Skeletal muscle satellite cell (primary cell): ENCODE measurements around the gene OR1F1.

Experiments used
- H3K27me3 ChIP-seq: 2 replicates; pipeline ENCODE4 v1.7.0; 2013; ENCODE audit warnings: low read length; ENCODE audit not compliant: control insufficient read depth, insufficient read depth
- H3K36me3 ChIP-seq: 2 replicates; pipeline ENCODE4 v1.7.0; 2013; ENCODE audit warnings: mild to moderate bottlenecking, control low read depth, low read length; ENCODE audit not compliant: insufficient read depth
- H3K4me1 ChIP-seq: 2 replicates; pipeline ENCODE4 v1.7.0; 2013; ENCODE audit warnings: low read length; ENCODE audit not compliant: control insufficient read depth, insufficient read depth
- H3K4me2 ChIP-seq: 2 replicates; pipeline ENCODE4 v1.7.0; 2013; ENCODE audit warnings: mild to moderate bottlenecking, low read length
- H3K4me3 ChIP-seq: 2 replicates; pipeline ENCODE4 v1.7.0; 2013; ENCODE audit warnings: low read length
- H3K9ac ChIP-seq: 2 replicates; pipeline ENCODE4 v1.7.0; 2013; ENCODE audit warnings: mild to moderate bottlenecking, low read depth, low read length, moderate library complexity
- H3K9me3 ChIP-seq: replicated peaks from 2 replicates; pipeline ENCODE4 v1.7.0; 2013; ENCODE audit warnings: mild to moderate bottlenecking, control low read depth, low read length

Gene OR1F1

GRCh38 chr16:3152277-3152990 lies 35.6 kb upstream of the OR1F1 start:
- Histone ChIP-seq H3K4me2 (peak overlapping the region; percentile 84), H3K9ac (peak overlapping the region; percentile 23), H3K4me1 (peaks cover 15% of the 10 kb centered on the region), H3K9me3 (no peaks in the 10 kb centered on the region), H3K27me3 (no peaks in the 10 kb centered on the region), H3K36me3 (no peaks in the 10 kb centered on the region), H3K4me3 (peak overlapping the region; percentile 71)

- Histone ChIP-seq H3K9me3 (no peaks in the 10 kb centered on the region), H3K9ac (no peak overlapping the region), H3K4me2 (no peak overlapping the region), H3K27me3 (no peaks in the 10 kb centered on the region), H3K4me1 (peaks cover 19% of the 10 kb centered on the region), H3K36me3 (no peaks in the 10 kb centered on the region), H3K4me3 (no peak overlapping the region)
Observed at GRCh38 chr16:3152991-3153368, 35.0 kb upstream of the OR1F1 start.

DNA sequence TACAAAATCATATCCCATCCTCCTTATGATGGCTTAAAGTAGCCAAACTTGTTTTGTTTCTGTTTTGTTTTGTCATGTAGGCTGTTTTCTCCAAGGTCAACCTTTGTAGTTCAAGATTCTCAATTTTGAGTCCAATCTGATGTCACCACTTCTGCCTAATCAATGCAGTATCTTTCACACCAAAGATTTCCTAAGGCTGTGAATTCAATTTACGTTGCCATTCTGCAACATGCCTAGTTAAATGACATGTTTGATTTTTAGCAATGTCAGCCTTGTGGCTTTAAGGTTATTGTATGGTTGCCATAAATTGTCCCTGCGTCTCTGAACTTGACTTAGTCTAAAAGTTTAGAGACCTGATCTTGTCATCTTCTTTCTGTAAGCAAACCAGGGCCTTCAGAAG lies 32.8 kb upstream of the OR1F1 start:
- H3K36me3 ChIP-seq = no peaks in the 10 kb centered on the region
- H3K27me3 ChIP-seq = no peaks in the 10 kb centered on the region
- H3K4me1 ChIP-seq = peaks cover 15% of the 10 kb centered on the region
- H3K9ac ChIP-seq = no peak overlapping the region
- H3K4me3 ChIP-seq = no peak overlapping the region
- no peak overlapping the region for H3K4me2 ChIP-seq
- no peaks in the 10 kb centered on the region for H3K9me3 ChIP-seq

GRCh38 chr16:3155972-3156371 lies 32.0 kb upstream of the OR1F1 start:
- Histone ChIP-seq H3K36me3 (no peaks in the 10 kb centered on the region), H3K9me3 (no peaks in the 10 kb centered on the region), H3K4me3 (no peak overlapping the region), H3K27me3 (no peaks in the 10 kb centered on the region), H3K4me2 (no peak overlapping the region), H3K4me1 (peaks cover 12% of the 10 kb centered on the region), H3K9ac (no peak overlapping the region)

GRCh38 chr16:3157229-3158025 lies 30.6 kb upstream of the OR1F1 start:
- Histone ChIP-seq H3K36me3 (no peaks in the 10 kb centered on the region), H3K9ac (peak overlapping the region; percentile 70), H3K27me3 (no peaks in the 10 kb centered on the region), H3K4me1 (peaks cover 8% of the 10 kb centered on the region), H3K4me3 (peak overlapping the region; percentile 81), H3K4me2 (peak overlapping the region; percentile 95), H3K9me3 (no peaks in the 10 kb centered on the region)

DNA sequence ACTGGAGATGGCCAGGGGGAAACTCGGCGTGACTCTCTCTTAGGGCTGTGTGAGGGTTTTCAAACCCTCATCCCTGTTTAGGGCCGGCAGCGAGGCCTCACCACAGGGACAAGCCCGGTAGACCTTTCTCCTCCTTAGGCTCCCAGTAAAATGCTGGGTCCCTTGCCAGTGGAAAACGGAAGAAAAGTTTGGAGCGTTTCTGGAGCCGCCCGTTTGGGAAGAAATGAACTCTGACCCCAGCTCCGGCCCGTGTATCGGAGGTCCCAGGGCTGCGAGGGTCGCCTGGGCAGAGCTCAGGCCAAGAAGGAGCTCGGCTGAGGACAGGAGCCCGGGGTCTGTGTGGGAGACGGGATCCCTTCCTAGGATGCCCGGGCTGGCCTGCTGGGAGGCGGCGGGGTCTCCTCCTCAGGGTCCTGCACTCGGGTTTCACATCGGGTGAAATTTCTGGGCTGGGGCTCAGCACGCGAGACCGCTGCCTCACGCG lies 29.9 kb upstream of the OR1F1 start:
- H3K9ac ChIP-seq = peak overlapping the region; percentile 70

GRCh38 chr16:3158510-3159314 lies 29.3 kb upstream of the OR1F1 start:
- no peaks in the 10 kb centered on the region for H3K36me3 ChIP-seq
- H3K4me3 ChIP-seq = peak overlapping the region; percentile 81
- H3K9me3 ChIP-seq = no peaks in the 10 kb centered on the region
- peaks cover 8% of the 10 kb centered on the region for H3K4me1 ChIP-seq
- no peaks in the 10 kb centered on the region for H3K27me3 ChIP-seq
- peak overlapping the region; percentile 95 for H3K4me2 ChIP-seq
- H3K9ac ChIP-seq = peak overlapping the region; percentile 90

More for the DNA sequence above, 29.9 kb upstream of the OR1F1 start:
- H3K4me3 ChIP-seq = peak overlapping the region; percentile 81
- peak overlapping the region; percentile 95 for H3K4me2 ChIP-seq
- no peaks in the 10 kb centered on the region for H3K36me3 ChIP-seq
- no peaks in the 10 kb centered on the region for H3K27me3 ChIP-seq
- peaks cover 8% of the 10 kb centered on the region for H3K4me1 ChIP-seq
- no peaks in the 10 kb centered on the region for H3K9me3 ChIP-seq

- no peaks in the 10 kb centered on the region for H3K36me3 ChIP-seq
- H3K9me3 ChIP-seq = no peaks in the 10 kb centered on the region
- no peak overlapping the region for H3K9ac ChIP-seq
- no peaks in the 10 kb centered on the region for H3K27me3 ChIP-seq
- peaks cover 8% of the 10 kb centered on the region for H3K4me1 ChIP-seq
- H3K4me2 ChIP-seq = no peak overlapping the region
- H3K4me3 ChIP-seq = no peak overlapping the region
Observed at GRCh38 chr16:3161235-3162018, 26.6 kb upstream of the OR1F1 start.

- Histone ChIP-seq H3K36me3 (no peaks in the 10 kb centered on the region), H3K9me3 (no peaks in the 10 kb centered on the region), H3K4me1 (peaks cover 4% of the 10 kb centered on the region), H3K4me2 (no peak overlapping the region), H3K27me3 (peaks cover 17% of the 10 kb centered on the region), H3K9ac (no peak overlapping the region), H3K4me3 (no peak overlapping the region)
Observed at GRCh38 chr16:3164121-3164991, 23.6 kb upstream of the OR1F1 start.

- H3K4me3 ChIP-seq = peak overlapping the region; percentile 52
- peak overlapping the region; percentile 40 for H3K9ac ChIP-seq
Observed at GRCh38 chr16:3165111-3165822, 22.7 kb upstream of the OR1F1 start.

More at GRCh38 chr16:3165111-3165822, 22.7 kb upstream of the OR1F1 start:
- Histone ChIP-seq H3K4me2 (peak overlapping the region; percentile 80), H3K27me3 (peaks cover 26% of the 10 kb centered on the region), H3K36me3 (no peaks in the 10 kb centered on the region), H3K4me1 (peaks cover under 1% of the 10 kb centered on the region), H3K9me3 (no peaks in the 10 kb centered on the region)
